ENCODE data around the gene TAS1R2.

Gene TAS1R2

GRCh38 chr1:18819203-18819602 lies 40.3 kb downstream of the TAS1R2 start:
- no peak for DNase-seq

- DNase-seq, result no peak
Observed at GRCh38 chr1:18817795-18818435, 41.5 kb downstream of the TAS1R2 start.

GRCh38 chr1:18817316-18817715 lies 42.1 kb downstream of the TAS1R2 start:
- no peak for DNase-seq

GRCh38 chr1:18816808-18817207 lies 42.7 kb downstream of the TAS1R2 start:
- no peak for DNase-seq

GRCh38 chr1:18814874-18815531 lies 44.5 kb downstream of the TAS1R2 start:
- no peak for DNase-seq

GRCh38 chr1:18814425-18814824 lies 45.0 kb downstream of the TAS1R2 start:
- DNase-seq, result no peak

GRCh38 chr1:18812453-18812939 lies 47.0 kb downstream of the TAS1R2 start:
- no peak for DNase-seq

GRCh38 chr1:18811733-18812452 lies 47.6 kb downstream of the TAS1R2 start:
- DNase-seq, result no peak

- DNase-seq, result no peak
Observed at GRCh38 chr1:18809953-18810899, 49.2 kb downstream of the TAS1R2 start.

- no peak for DNase-seq
Observed at GRCh38 chr1:18808550-18808949, 50.9 kb downstream of the TAS1R2 start.

GRCh38 chr1:18807334-18808063 lies 52.0 kb downstream of the TAS1R2 start:
- DNase-seq, result no peak

- DNase-seq, result no peak
Observed at GRCh38 chr1:18805925-18806849, 53.3 kb downstream of the TAS1R2 start.

GRCh38 chr1:18805150-18805879 lies 54.1 kb downstream of the TAS1R2 start:
- DNase-seq, result no peak

- DNase-seq, result no peak
Observed at GRCh38 chr1:18803851-18804250, 55.6 kb downstream of the TAS1R2 start.

GRCh38 chr1:18803151-18803791 lies 56.2 kb downstream of the TAS1R2 start:
- no peak for DNase-seq

GRCh38 chr1:18802231-18802630 lies 57.2 kb downstream of the TAS1R2 start:
- no peak for DNase-seq

- DNase-seq, result no peak
Observed at GRCh38 chr1:18800258-18800657, 59.2 kb downstream of the TAS1R2 start.

GRCh38 chr1:18799454-18799853 lies 60.0 kb downstream of the TAS1R2 start:
- DNase-seq, result no peak

- no peak for DNase-seq
Observed at GRCh38 chr1:18798946-18799345, 60.5 kb downstream of the TAS1R2 start.

GRCh38 chr1:18798533-18798932 lies 60.9 kb downstream of the TAS1R2 start:
- no peak for DNase-seq
